ENCODE measurements around the gene RSBN1.
"Not testable (repeated sequence)": the region's sequence is repeated elsewhere in the genome, so short reads cannot be mapped to it uniquely, and the experiment has no call there.

Gene RSBN1

GRCh38 chr1:113782406-113782805 lies 29.9 kb downstream of the RSBN1 start:
- DNase-seq (ENCODE audit: low spot score): no peak

GRCh38 chr1:113780374-113781146 lies 31.7 kb downstream of the RSBN1 start:
- no peak for DNase-seq (ENCODE audit: low spot score)

- no peak for DNase-seq (ENCODE audit: low spot score)
Observed at GRCh38 chr1:113779542-113779941, 32.7 kb downstream of the RSBN1 start.

GRCh38 chr1:113777561-113777960 lies 34.7 kb downstream of the RSBN1 start:
- DNase-seq (ENCODE audit: low spot score): no peak

GRCh38 chr1:113770031-113770430 lies 42.2 kb downstream of the RSBN1 start:
- DNase-seq (ENCODE audit: low spot score): no peak

- DNase-seq (ENCODE audit: low spot score): no peak
Observed at GRCh38 chr1:113769601-113769970, 42.7 kb downstream of the RSBN1 start.

GRCh38 chr1:113768916-113769600 lies 43.2 kb downstream of the RSBN1 start:
- no peak for DNase-seq (ENCODE audit: low spot score)

GRCh38 chr1:113765306-113766230 lies 46.7 kb downstream of the RSBN1 start:
- DNase-seq (ENCODE audit: low spot score): no peak

- DNase-seq (ENCODE audit: low spot score): no peak
Observed at GRCh38 chr1:113763661-113764060, 48.6 kb downstream of the RSBN1 start.

GRCh38 chr1:113761937-113762336 lies 50.3 kb downstream of the RSBN1 start:
- DNase-seq (ENCODE audit: low spot score): no peak

- DNase-seq (ENCODE audit: low spot score): no peak
Observed at GRCh38 chr1:113760102-113761080, 51.9 kb downstream of the RSBN1 start.

- DNase-seq (ENCODE audit: low spot score): peak; percentile 25
Observed at GRCh38 chr1:113759333-113760101, 52.8 kb downstream of the RSBN1 start, which contains the start of gene PHTF1. Gene PHTF1, minus strand, starts transcription at chr1:113759486. Its CDS starts 783 bp downstream, at chr1:113758703.

GRCh38 chr1:113758631-113759332 lies 53.5 kb downstream of the RSBN1 start:
- DNase-seq (ENCODE audit: low spot score): no peak

GRCh38 chr1:113756461-113756860 lies 55.8 kb downstream of the RSBN1 start:
- DNase-seq (ENCODE audit: low spot score): no peak

GRCh38 chr1:113753333-113753732 lies 58.9 kb downstream of the RSBN1 start:
- not testable (repeated sequence) for DNase-seq (ENCODE audit: low spot score)

- DNase-seq (ENCODE audit: low spot score): no peak
Observed at GRCh38 chr1:113751516-113751915, 60.8 kb downstream of the RSBN1 start.

GRCh38 chr1:113751114-113751513 lies 61.2 kb downstream of the RSBN1 start:
- DNase-seq (ENCODE audit: low spot score): no peak

GRCh38 chr1:113749402-113749801 lies 62.9 kb downstream of the RSBN1 start:
- DNase-seq (ENCODE audit: low spot score): no peak

- DNase-seq (ENCODE audit: low spot score): no peak
Observed at GRCh38 chr1:113747376-113747775, 64.9 kb downstream of the RSBN1 start.

- no peak for DNase-seq (ENCODE audit: low spot score)
Observed at GRCh38 chr1:113745425-113745824, 66.9 kb downstream of the RSBN1 start.

Measured in COLO829 (cell line).